Stomach (tissue), 9 donors: Measurements from ENCODE around the gene OR51B5. TPM values are rescaled to one million over a fixed set of nuclear protein-coding genes. Genes with fewer than 3 reads are reported as not detected.
"Not testable (repeated sequence)": the region's sequence is repeated elsewhere in the genome, so short reads cannot be mapped to it uniquely, and the experiment has no call there.

Source experiments
- DNase-seq, 2 donors: peaks; one replicate each; pipeline versions ENCODE4 v3.0.0 to v3.0.0-alpha.2; 2013 to 2019
- H3K27ac ChIP-seq, 5 donors: fragments of 200-600 bp in 4 of 5; sonication (generic) in 4 of 5; one replicate each; pipeline ENCODE4 v1.5.1; 2013 to 2019; ENCODE audit warnings: mild to moderate bottlenecking in 1 of 5, moderate library complexity in 1 of 5
- H3K27me3 ChIP-seq, 3 donors: fragments of 200-600 bp; sonication (generic); one replicate each; pipeline ENCODE4 v1.5.1; 2017 to 2019; ENCODE audit warnings: mixed run types in 1 of 3
- H3K36me3 ChIP-seq, 4 donors: fragments of 200-600 bp; sonication (generic); 1 replicate in 3 of 4; 2 replicates in 1 of 4; pipeline ENCODE4 v1.5.1; 2016 to 2019
- H3K4me1 ChIP-seq, 4 donors: fragments of 200-600 bp; sonication (generic); one replicate each; pipeline ENCODE4 v1.5.1; 2016 to 2019
- H3K4me3 ChIP-seq, 4 donors: fragments of 200-600 bp; sonication (generic) in 3 of 4; one replicate each; pipeline ENCODE4 v1.5.1; 2016 to 2019; ENCODE audit warnings: mild to moderate bottlenecking in 1 of 4
- H3K9me3 ChIP-seq, 4 donors: fragments of 200-600 bp; sonication (generic); one replicate each; pipeline ENCODE4 v1.5.1; 2016 to 2019
- EP300 ChIP-seq: sonication (generic); formaldehyde crosslinking; IDR thresholded peaks from one replicate; pipeline ENCODE4 v1.6.1; 2017; ENCODE audit warnings: antibody characterized with exemption
- POLR2A ChIP-seq, 4 donors: fragments of 450-650 bp; IDR thresholded peaks; one replicate each; pipeline ENCODE4 v1.6.1; 2016; ENCODE audit warnings: antibody characterized with exemption in 4 of 4, control low read depth in 2 of 4, mild to moderate bottlenecking in 1 of 4, moderate library complexity in 1 of 4
- POLR2AphosphoS5 ChIP-seq, 3 donors: sonication (generic); formaldehyde crosslinking; IDR thresholded peaks; one replicate each; pipeline ENCODE4 v1.6.1; 2016; ENCODE audit warnings: antibody characterized with exemption in 3 of 3
- WGBS, 5 donors: extraction: QIAGEN DNeasy Blood & Tissue Kit in 3 of 5; methylation state at CpG; one replicate each; pipeline versions ENCODE4 v1.1.5 to v1.1.7; 2013 to 2018; 5-methylcytosine and 5-hydroxymethylcytosine counted together
- intact Hi-C: fragments of 100-400 bp; cut with DNase I; formaldehyde crosslinking; loops from one replicate; pipeline ENCODE4 v1.15.1; 2023; ENCODE audit warnings: low total_unique reads
- polyA plus RNA-seq, 3 donors: library from polyadenylated mRNA; stranded (reverse); fragments of 200-250 nt; gene quantifications; one replicate each; pipeline ENCODE4 v1.2.3, GENCODE V29; 2013
- total RNA-seq, 5 donors: library from RNA; depleted of rRNA; stranded (reverse); fragments of >200 nt; gene quantifications; one replicate each; pipeline versions ENCODE4 v1.1.0 to v1.2.3, GENCODE V29; 2014 to 2016
- TF ChIP-seq, protein P1 (sequence below), 7 experiments: fragments of 450-650 bp in 4 of 7; fragments of 200-600 bp in 3 of 7; sonication (generic) in 3 of 7; IDR thresholded peaks; one replicate each; pipeline ENCODE4 v1.5.1; 2016 to 2019; ENCODE audit warnings: antibody characterized with exemption in 7 of 7, control low read depth in 2 of 7, mild to moderate bottlenecking in 1 of 7
- donor health status: healthy with polysubstance abuse.
- donor health status: Bipolar disorder and iron deficiency.
- donor health status: healthy.

The OR51B5 gene
- total and polyA plus RNA-seq, 8 donors = 0.92 to 1.2 TPM; not detected in 6

DNA sequence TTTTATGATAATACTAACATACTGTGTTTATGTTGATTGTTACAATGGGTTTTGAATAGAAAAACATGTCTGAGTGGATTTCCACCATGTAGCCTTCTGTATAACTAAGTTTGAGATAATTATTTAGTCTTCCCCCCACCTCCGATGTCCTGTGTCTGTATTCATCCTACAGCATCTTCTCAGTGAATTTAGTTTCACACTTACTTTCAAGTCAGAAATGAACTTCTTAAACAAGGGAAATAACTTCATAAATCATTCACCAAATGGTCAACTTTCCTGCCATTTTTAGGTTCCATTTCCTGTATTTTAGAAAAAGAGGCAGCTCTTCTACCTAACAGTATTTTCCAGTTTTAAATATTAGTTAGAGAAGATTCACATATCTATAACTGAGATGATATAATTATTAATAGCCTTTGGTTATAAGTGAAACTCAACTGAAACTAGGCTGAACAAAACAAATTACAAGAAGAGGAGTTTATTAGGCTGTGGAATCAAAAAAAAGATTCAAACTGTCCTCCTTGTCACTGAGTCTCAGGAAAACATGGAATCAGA lies 3.5 kb downstream of the OR51B5 start:
- WGBS, 5 donors = 82 to 96% (median 90%) methylated on average over 1 of the region's 1 CpG
- intact Hi-C loops = no loop called here

DNA sequence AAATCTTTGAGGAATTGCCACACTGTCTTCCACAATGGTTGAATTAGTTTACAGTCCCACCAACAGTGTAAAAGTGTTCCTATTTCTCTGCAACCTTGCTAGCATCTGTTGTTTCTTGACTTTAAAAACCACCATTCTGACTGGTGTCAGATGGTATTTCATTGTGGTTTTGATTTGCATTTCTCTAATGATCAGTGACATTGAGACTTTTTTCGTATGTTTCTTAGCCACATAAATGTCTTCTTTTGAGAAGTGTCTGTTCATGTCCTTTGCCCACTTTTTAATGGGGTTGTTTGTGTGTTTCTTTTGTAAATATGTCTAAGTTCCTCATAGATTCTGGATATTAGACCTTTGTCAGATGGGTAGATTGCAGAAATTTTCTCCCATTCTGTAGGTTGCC lies 6.1 kb downstream of the OR51B5 start:
- H3K36me3 ChIP-seq, H3K27ac ChIP-seq, intact Hi-C loops, H3K4me1 ChIP-seq, H3K4me3 ChIP-seq, H3K27me3 ChIP-seq, DNase-seq, H3K9me3 ChIP-seq: not testable (repeated sequence)
- 67 to 90% (median 77%) methylated on average over 1 of the region's 1 CpG for WGBS, 5 donors

More for the DNA sequence above, 3.5 kb downstream of the OR51B5 start:
- Histone ChIP-seq H3K9me3 (no peaks in the 10 kb centered on the region), H3K36me3 (no peaks in the 10 kb centered on the region), H3K27ac (no peak overlapping the region), H3K4me3 (no peak overlapping the region), H3K4me1 (no peaks in the 10 kb centered on the region), H3K27me3 (no peaks in the 10 kb centered on the region)
- DNase-seq = no peak
- no peak for TF ChIP-seq POLR2A (IDR thresholded peaks at IDR 0.05)
- TF ChIP-seq POLR2AphosphoS5 (IDR thresholded peaks at IDR 0.05) = no peak
- no peak for TF ChIP-seq EP300
- TF ChIP-seq, protein P1, sequence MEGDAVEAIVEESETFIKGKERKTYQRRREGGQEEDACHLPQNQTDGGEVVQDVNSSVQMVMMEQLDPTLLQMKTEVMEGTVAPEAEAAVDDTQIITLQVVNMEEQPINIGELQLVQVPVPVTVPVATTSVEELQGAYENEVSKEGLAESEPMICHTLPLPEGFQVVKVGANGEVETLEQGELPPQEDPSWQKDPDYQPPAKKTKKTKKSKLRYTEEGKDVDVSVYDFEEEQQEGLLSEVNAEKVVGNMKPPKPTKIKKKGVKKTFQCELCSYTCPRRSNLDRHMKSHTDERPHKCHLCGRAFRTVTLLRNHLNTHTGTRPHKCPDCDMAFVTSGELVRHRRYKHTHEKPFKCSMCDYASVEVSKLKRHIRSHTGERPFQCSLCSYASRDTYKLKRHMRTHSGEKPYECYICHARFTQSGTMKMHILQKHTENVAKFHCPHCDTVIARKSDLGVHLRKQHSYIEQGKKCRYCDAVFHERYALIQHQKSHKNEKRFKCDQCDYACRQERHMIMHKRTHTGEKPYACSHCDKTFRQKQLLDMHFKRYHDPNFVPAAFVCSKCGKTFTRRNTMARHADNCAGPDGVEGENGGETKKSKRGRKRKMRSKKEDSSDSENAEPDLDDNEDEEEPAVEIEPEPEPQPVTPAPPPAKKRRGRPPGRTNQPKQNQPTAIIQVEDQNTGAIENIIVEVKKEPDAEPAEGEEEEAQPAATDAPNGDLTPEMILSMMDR (IDR thresholded peaks at IDR 0.05) = no peak

DNA sequence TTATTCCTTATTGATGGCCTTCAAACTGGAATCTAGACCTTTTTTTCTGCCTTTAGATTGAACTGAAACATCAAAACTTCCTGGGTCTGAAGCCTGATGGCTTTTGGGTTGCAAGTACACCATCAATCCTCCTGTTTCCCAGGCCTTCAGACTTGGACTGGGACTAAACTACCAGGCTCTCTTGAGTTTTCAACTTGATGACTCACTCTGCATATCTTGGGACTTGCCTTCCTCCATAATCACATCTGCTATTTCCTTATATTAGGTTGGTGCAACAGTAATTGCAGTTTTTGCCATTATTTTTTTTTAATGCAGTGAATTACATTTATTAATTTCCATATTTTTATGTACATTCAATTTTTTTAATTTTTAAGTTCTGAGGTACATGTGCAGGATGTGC lies 7.0 kb downstream of the OR51B5 start:
- no peaks in the 10 kb centered on the region for H3K27me3 ChIP-seq
- no peaks in the 10 kb centered on the region for H3K4me1 ChIP-seq
- no peak overlapping the region for H3K4me3 ChIP-seq
- H3K36me3 ChIP-seq = no peaks in the 10 kb centered on the region
- no peaks in the 10 kb centered on the region for H3K9me3 ChIP-seq
- no peak overlapping the region for H3K27ac ChIP-seq
- TF ChIP-seq, protein P1 (IDR thresholded peaks at IDR 0.05) = no peak
- TF ChIP-seq POLR2AphosphoS5 (IDR thresholded peaks at IDR 0.05) = no peak
- TF ChIP-seq POLR2A (IDR thresholded peaks at IDR 0.05) = no peak
- TF ChIP-seq EP300 = no peak
- intact Hi-C loops = no loop called here
- no peak for DNase-seq

DNA sequence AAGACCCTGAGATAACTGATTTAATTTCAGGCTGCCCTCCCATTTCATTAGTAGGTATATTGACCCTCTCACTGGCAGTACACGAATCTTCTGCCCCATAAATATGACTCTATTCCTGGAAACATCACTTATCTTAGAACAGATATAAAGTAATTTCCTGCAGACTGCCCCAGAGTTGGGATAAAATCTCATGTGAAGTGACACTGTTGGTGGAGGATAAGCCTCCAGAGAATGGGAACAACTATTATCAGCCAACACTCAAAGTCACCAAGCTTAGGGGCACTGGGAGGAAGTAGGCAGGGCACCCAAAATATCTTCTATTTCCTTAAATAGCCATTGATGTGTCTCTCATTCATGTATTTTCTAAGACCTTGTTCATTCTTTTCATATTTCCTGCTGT lies 8.2 kb downstream of the OR51B5 start:
- no peaks in the 10 kb centered on the region for H3K9me3 ChIP-seq
- H3K27ac ChIP-seq = no peak overlapping the region
- no peaks in the 10 kb centered on the region for H3K4me1 ChIP-seq
- TF ChIP-seq EP300 (no peak), POLR2A (IDR thresholded peaks at IDR 0.05) (no peak), POLR2AphosphoS5 (IDR thresholded peaks at IDR 0.05) (no peak)
- TF ChIP-seq, protein P1 (IDR thresholded peaks at IDR 0.05) = no peak
- no peaks in the 10 kb centered on the region for H3K36me3 ChIP-seq
- intact Hi-C loops = no loop called here
- 48 to 78% (median 52%) methylated on average over 1 of the region's 1 CpG for WGBS, 5 donors
- H3K4me3 ChIP-seq = no peak overlapping the region
- H3K27me3 ChIP-seq = no peaks in the 10 kb centered on the region
- no peak for DNase-seq

DNA sequence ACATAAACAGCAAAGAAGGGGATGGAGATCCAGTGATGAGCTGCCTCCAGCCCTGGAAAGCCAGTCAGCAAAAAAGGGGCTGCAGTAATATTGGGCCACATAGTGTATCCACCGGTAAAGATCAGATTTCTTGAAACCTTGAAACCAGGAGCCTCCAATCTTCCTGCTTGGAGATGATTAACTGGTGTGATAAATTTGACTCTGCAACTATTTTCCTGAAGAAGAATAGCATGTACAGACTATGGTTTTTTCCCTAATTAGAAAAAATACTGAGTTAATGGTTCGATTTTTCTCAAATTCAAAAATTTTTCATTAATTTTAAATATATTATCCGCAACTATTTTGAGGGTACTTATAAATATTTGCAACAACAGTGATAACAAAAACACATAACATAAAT lies 19.1 kb downstream of the OR51B5 start, which contains the start of gene OR51B2:
TSS of gene OR51B2 (minus strand) at position 101 of the 400 bp plus-strand sequence. CDS start at position 101, 0 bp downstream.
- Histone ChIP-seq H3K4me3 (no peak within 1 kb of the TSS), H3K36me3 (no peaks in the 10 kb centered on the region), H3K27ac (no peak within 1 kb of the TSS), H3K4me1 (no peaks in the 10 kb centered on the region), H3K9me3 (no peaks in the 10 kb centered on the region), H3K27me3 (no peaks in the 10 kb centered on the region)
- 66 to 86% (median 73%) methylated on average over 3 of the region's 3 CpGs for WGBS, 5 donors
- no peak for DNase-seq
- TF ChIP-seq, protein P1 (IDR thresholded peaks at IDR 0.05) = no peak
- no peak for TF ChIP-seq POLR2A (IDR thresholded peaks at IDR 0.05)
- TF ChIP-seq POLR2AphosphoS5 (IDR thresholded peaks at IDR 0.05) = no peak
- no peak for TF ChIP-seq EP300
- intact Hi-C loops = no loop called here
